Thyroid gland (tissue), 4 donors: ENCODE data around the gene KCNMA1.

Experiments used
- POLR2A ChIP-seq, 2 donors: fragments of 450-650 bp; IDR thresholded peaks; one replicate each; pipeline ENCODE4 v1.6.1; 2017; ENCODE audit warnings: antibody characterized with exemption in 2 of 2, mild to moderate bottlenecking in 2 of 2, moderate library complexity in 1 of 2
- TF ChIP-seq, protein P1 (sequence below), 6 experiments: fragments of 200-600 bp in 3 of 6; fragments of 450-650 bp in 3 of 6; sonication (generic) in 3 of 6; IDR thresholded peaks; one replicate each; pipeline ENCODE4 v1.5.1; 2016 to 2019; ENCODE audit warnings: antibody characterized with exemption in 6 of 6, mild to moderate bottlenecking in 2 of 6, inconsistent platforms in 1 of 6, moderate library complexity in 1 of 6

DNA sequence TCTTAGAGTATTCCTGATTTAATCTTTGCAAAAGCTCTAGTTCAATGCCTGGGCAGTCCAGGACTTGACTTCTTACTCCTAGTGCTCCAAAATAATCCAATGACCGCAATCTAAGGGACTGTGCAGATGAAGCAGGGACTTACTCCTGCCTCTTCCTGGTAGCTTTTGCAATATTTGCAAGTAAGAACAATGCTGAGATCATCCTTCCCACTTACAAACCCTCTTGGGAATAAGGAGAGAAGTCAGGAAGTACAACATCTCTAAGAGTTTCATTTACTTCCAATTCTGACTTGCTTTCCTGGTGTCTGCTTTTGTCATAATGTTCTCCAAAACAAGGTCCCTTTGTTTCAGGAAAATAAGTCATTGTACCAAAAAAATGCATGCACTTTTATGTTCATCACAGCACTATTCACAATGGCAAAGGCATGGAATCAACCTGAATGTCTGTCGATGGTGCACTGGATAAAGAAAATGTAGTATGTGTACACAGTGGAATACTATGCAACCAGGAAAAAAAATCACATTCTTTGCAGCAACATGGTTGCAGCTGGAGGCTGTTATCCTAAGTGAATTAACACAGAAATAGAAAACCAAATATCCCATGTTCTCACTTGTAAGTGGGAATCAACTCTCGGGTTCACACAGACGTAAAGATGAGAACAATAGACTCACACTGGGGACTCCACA, 7.1 kb upstream of the KCNMA1 start:
- TF ChIP-seq, protein P1, sequence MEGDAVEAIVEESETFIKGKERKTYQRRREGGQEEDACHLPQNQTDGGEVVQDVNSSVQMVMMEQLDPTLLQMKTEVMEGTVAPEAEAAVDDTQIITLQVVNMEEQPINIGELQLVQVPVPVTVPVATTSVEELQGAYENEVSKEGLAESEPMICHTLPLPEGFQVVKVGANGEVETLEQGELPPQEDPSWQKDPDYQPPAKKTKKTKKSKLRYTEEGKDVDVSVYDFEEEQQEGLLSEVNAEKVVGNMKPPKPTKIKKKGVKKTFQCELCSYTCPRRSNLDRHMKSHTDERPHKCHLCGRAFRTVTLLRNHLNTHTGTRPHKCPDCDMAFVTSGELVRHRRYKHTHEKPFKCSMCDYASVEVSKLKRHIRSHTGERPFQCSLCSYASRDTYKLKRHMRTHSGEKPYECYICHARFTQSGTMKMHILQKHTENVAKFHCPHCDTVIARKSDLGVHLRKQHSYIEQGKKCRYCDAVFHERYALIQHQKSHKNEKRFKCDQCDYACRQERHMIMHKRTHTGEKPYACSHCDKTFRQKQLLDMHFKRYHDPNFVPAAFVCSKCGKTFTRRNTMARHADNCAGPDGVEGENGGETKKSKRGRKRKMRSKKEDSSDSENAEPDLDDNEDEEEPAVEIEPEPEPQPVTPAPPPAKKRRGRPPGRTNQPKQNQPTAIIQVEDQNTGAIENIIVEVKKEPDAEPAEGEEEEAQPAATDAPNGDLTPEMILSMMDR (IDR thresholded peaks at IDR 0.05), result no peak
- TF ChIP-seq POLR2A (IDR thresholded peaks at IDR 0.05), result no peak
